ENCODE data around the gene DBP. TPM values are rescaled to one million over a fixed set of nuclear protein-coding genes. Genes with fewer than 3 reads are reported as not detected.

DBP gene
- total RNA-seq, 3 donors from 2014 or later (not counting 1 experiment from before 2014, with no cell fraction given) = 16.4 to 31.2 (median 24.3) TPM

DNA sequence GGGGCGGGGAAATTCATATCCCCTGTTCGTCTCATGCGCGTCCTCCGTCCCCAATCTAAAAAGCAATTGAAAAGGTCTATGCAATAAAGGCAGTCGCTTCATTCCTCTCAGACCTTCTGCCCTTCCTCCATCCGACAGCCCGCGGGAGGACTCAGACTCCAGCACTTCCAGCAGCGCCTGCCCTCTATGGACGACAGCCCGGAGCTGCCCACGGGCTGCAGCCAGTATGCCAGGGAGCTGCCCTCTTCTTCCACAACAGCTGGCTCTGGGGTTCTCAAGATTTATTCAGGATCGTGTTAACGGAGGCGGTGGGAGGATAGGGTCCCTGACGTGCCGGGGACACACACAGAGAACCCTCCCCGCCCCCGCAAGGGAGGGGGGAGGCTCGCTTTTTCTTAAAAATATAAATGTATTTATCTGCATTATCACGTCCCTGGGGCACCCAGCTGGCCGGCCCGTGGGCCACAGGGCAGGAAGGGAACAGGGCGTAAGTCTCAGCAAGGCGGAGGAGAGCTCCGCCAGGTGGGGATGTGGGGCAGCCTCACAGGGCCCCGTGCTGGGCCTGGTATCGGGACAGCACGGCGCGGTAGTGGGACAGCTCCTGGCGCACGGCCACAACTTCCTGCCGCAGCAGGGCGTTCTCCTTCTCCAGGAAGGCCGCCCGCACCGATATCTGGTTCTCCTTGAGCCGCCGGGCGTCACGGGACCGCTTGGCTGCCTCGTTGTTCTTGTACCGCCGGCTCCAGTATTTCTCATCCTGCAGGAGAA lies 6.7 kb downstream of the DBP start:
- no peaks in the 10 kb centered on the region for H3K9me3 Mint-ChIP-seq
- TF ChIP-seq CTCF (IDR thresholded peaks at IDR 0.05) = no peak
- no peaks in the 10 kb centered on the region for H3K36me3 Mint-ChIP-seq
- H3K27me3 Mint-ChIP-seq (ENCODE audit: low read depth in 2 of 2) = no peaks in the 10 kb centered on the region
- peaks cover 86% of the 10 kb centered on the region for H3K4me1 ChIP-seq (ENCODE audit: control insufficient read depth, insufficient read depth, low read length)
- no peak overlapping the region for H3K4me3 ChIP-seq (ENCODE audit: low read length)
- intact Hi-C loops (cut with micrococcal nuclease) = loop anchor here (10.0 kb wide), 2 partner anchors 244 to 364 kb away; partner anchors contain the start of genes GYS1, PPP1R15A and RUVBL2
- no peaks in the 10 kb centered on the region for H3K9me3 ChIP-seq (ENCODE audit: control insufficient read depth, insufficient read depth, low read length)
- no peak for ATAC-seq
- H3K4me1 Mint-ChIP-seq = peaks cover 23 to 40% of the 10 kb centered on the region in 2 donors
- no peaks in the 10 kb centered on the region for H3K27me3 ChIP-seq (ENCODE audit: control insufficient read depth, insufficient read depth, low read length)
- H3K27ac ChIP-seq (ENCODE audit: low read length) = no peak overlapping the region
- no peak overlapping the region for H3K27ac Mint-ChIP-seq
- no peak overlapping the region for H3K4me3 Mint-ChIP-seq
- 65% methylated on average over 39 of the region's 47 CpGs for WGBS (ENCODE audit: insufficient coverage)
- DNase-seq = no peak
- peaks cover 39% of the 10 kb centered on the region for H3K36me3 ChIP-seq (ENCODE audit: control insufficient read depth, insufficient read depth, low read length)

DNA sequence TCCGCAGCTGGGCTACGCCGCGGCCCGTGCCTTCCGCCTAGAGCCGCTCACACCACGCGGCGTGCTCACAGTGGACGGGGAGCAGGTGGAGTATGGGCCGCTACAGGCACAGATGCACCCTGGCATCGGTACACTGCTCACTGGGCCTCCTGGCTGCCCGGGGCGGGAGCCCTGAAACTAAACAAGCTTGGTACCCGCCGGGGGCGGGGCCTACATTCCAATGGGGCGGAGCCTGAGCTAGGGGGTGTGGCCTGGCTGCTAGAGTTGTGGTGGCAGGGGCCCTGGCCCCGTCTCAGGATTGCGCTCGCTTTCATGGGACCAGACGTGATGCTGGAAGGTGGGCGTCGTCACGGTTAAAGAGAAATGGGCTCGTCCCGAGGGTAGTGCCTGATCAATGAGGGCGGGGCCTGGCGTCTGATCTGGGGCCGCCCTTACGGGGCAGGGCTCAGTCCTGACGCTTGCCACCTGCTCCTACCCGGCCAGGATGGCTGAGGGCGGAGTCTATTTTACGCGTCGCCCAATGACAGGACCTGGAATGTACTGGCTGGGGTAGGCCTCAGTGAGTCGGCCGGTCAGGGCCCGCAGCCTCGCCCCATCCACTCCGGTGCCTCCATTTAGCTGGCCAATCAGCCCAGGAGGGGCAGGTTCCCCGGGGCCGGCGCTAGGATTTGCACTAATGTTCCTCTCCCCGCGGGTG lies 7.4 kb downstream of the DBP start:
- no peaks in the 10 kb centered on the region for H3K9me3 ChIP-seq (ENCODE audit: control insufficient read depth, insufficient read depth, low read length)
- H3K27ac Mint-ChIP-seq = no peak overlapping the region
- no peaks in the 10 kb centered on the region for H3K27me3 ChIP-seq (ENCODE audit: control insufficient read depth, insufficient read depth, low read length)
- H3K4me1 Mint-ChIP-seq = peaks cover 25 to 42% of the 10 kb centered on the region in 2 donors
- no peaks in the 10 kb centered on the region for H3K9me3 Mint-ChIP-seq
- H3K27me3 Mint-ChIP-seq (ENCODE audit: low read depth in 2 of 2) = no peaks in the 10 kb centered on the region
- no peak overlapping the region for H3K27ac ChIP-seq (ENCODE audit: low read length)
- intact Hi-C loops (cut with micrococcal nuclease) = loop anchor here (10.0 kb wide), 2 partner anchors 245 to 365 kb away; partner anchors contain the start of genes GYS1, PPP1R15A and RUVBL2
- DNase-seq (peak in 1 of 2 donors; percentile 41), ATAC-seq (no peak)
- 91% methylated on average over 48 of the region's 48 CpGs for WGBS (ENCODE audit: insufficient coverage)
- H3K4me3 Mint-ChIP-seq = no peak overlapping the region
- peaks cover 39% of the 10 kb centered on the region for H3K36me3 ChIP-seq (ENCODE audit: control insufficient read depth, insufficient read depth, low read length)
- H3K4me1 ChIP-seq (ENCODE audit: control insufficient read depth, insufficient read depth, low read length) = peaks cover 82% of the 10 kb centered on the region
- no peak for TF ChIP-seq CTCF (IDR thresholded peaks at IDR 0.05)
- H3K4me3 ChIP-seq (ENCODE audit: low read length) = no peak overlapping the region
- no peaks in the 10 kb centered on the region for H3K36me3 Mint-ChIP-seq

DNA sequence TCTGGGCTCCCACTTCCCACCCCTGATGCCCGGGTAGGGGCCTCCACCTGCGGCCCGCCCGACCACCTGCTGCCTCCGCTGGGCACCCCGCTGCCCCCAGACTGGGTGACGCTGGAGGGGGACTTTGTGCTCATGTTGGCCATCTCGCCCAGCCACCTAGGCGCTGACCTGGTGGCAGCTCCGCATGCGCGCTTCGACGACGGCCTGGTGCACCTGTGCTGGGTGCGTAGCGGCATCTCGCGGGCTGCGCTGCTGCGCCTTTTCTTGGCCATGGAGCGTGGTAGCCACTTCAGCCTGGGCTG lies 7.9 kb downstream of the DBP start:
- 98% methylated on average over 22 of the region's 22 CpGs for WGBS (ENCODE audit: insufficient coverage)
- Mint-ChIP-seq H3K4me1 (peaks cover 20 to 42% of the 10 kb centered on the region in 2 donors), H3K36me3 (no peaks in the 10 kb centered on the region), H3K9me3 (no peaks in the 10 kb centered on the region), H3K27ac (peak overlapping the region in 1 of 2 donors; percentile 66), H3K27me3 (ENCODE audit: low read depth in 2 of 2) (no peaks in the 10 kb centered on the region), H3K4me3 (no peak overlapping the region)
- H3K27ac ChIP-seq (ENCODE audit: low read length) = no peak overlapping the region
- no peak for ATAC-seq
- TF ChIP-seq CTCF (IDR thresholded peaks at IDR 0.05) = no peak
- peaks cover 39% of the 10 kb centered on the region for H3K36me3 ChIP-seq (ENCODE audit: control insufficient read depth, insufficient read depth, low read length)
- H3K27me3 ChIP-seq (ENCODE audit: control insufficient read depth, insufficient read depth, low read length) = no peaks in the 10 kb centered on the region
- H3K4me3 ChIP-seq (ENCODE audit: low read length) = no peak overlapping the region
- intact Hi-C loops (cut with micrococcal nuclease) = no loop called here
- no peaks in the 10 kb centered on the region for H3K9me3 ChIP-seq (ENCODE audit: control insufficient read depth, insufficient read depth, low read length)
- DNase-seq = peak in 1 of 2 donors; percentile 13
- peaks cover 82% of the 10 kb centered on the region for H3K4me1 ChIP-seq (ENCODE audit: control insufficient read depth, insufficient read depth, low read length)

Measured in natural killer cell (primary cell).